Superior temporal gyrus (tissue), 1 donor: ENCODE measurements around the gene LRRTM4.
"Not testable (repeated sequence)": the region's sequence is repeated elsewhere in the genome, so short reads cannot be mapped to it uniquely, and the experiment has no call there.

Source experiments
- DNase-seq: peaks from one replicate; pipeline ENCODE4 v3.0.0-alpha.2; 2016; ENCODE audit errors: extremely low spot score

LRRTM4 gene

GRCh38 chr2:77175266-77175780, 346.9 kb downstream of the LRRTM4 start:
- not testable (repeated sequence) for DNase-seq

GRCh38 chr2:77169426-77169825, 352.8 kb downstream of the LRRTM4 start:
- DNase-seq, result no peak

- DNase-seq, result not testable (repeated sequence)
Observed at GRCh38 chr2:77164021-77164420, 358.2 kb downstream of the LRRTM4 start.

GRCh38 chr2:77161009-77161408, 361.2 kb downstream of the LRRTM4 start:
- no peak for DNase-seq

- DNase-seq, result no peak
Observed at GRCh38 chr2:77156599-77156998, 365.6 kb downstream of the LRRTM4 start.

- no peak for DNase-seq
Observed at GRCh38 chr2:77155511-77155910, 366.7 kb downstream of the LRRTM4 start.

- DNase-seq, result no peak
Observed at GRCh38 chr2:77149565-77149964, 372.6 kb downstream of the LRRTM4 start.

GRCh38 chr2:77147153-77147552, 375.0 kb downstream of the LRRTM4 start:
- no peak for DNase-seq

- no peak for DNase-seq
Observed at GRCh38 chr2:77144772-77145171, 377.4 kb downstream of the LRRTM4 start.

GRCh38 chr2:77142141-77142540, 380.0 kb downstream of the LRRTM4 start:
- DNase-seq, result no peak

GRCh38 chr2:77128479-77128878, 393.7 kb downstream of the LRRTM4 start:
- not testable (repeated sequence) for DNase-seq

GRCh38 chr2:77127345-77127744, 394.8 kb downstream of the LRRTM4 start:
- DNase-seq, result no peak

- DNase-seq, result no peak
Observed at GRCh38 chr2:77121518-77121917, 400.7 kb downstream of the LRRTM4 start.

GRCh38 chr2:77119333-77119732, 402.8 kb downstream of the LRRTM4 start:
- DNase-seq, result no peak

- DNase-seq, result no peak
Observed at GRCh38 chr2:77108915-77109314, 413.3 kb downstream of the LRRTM4 start.

- DNase-seq, result no peak
Observed at GRCh38 chr2:77105008-77105407, 417.2 kb downstream of the LRRTM4 start.

GRCh38 chr2:77104554-77104953, 417.6 kb downstream of the LRRTM4 start:
- DNase-seq, result no peak

- no peak for DNase-seq
Observed at GRCh38 chr2:77102927-77103326, 419.2 kb downstream of the LRRTM4 start.

- DNase-seq, result no peak
Observed at GRCh38 chr2:77101796-77102452, 420.3 kb downstream of the LRRTM4 start.

GRCh38 chr2:77099961-77100360, 422.2 kb downstream of the LRRTM4 start:
- no peak for DNase-seq

GRCh38 chr2:77095525-77095924, 426.7 kb downstream of the LRRTM4 start:
- not testable (repeated sequence) for DNase-seq

GRCh38 chr2:77095096-77095495, 427.1 kb downstream of the LRRTM4 start:
- no peak for DNase-seq

- DNase-seq, result not testable (repeated sequence)
Observed at GRCh38 chr2:77088424-77088823, 433.8 kb downstream of the LRRTM4 start.

- DNase-seq, result no peak
Observed at GRCh38 chr2:77087987-77088414, 434.2 kb downstream of the LRRTM4 start.
